Neural progenitor cell (in vitro differentiated cells): ENCODE results near the gene HELZ2.

ENCODE experiments used
- CTCF ChIP-seq: fragments of 200-600 bp; sonication (generic); IDR thresholded peaks from 2 replicates; pipeline ENCODE4 v1.5.1; 2017; ENCODE audit warnings: antibody characterized with exemption, mild to moderate bottlenecking
- EZH2 ChIP-seq: fragments of 200-600 bp; sonication (generic); IDR thresholded peaks from 2 replicates; pipeline ENCODE4 v1.6.1; 2017; ENCODE audit warnings: antibody characterized with exemption, mild to moderate bottlenecking, moderate library complexity

- TF ChIP-seq CTCF (no peak), EZH2 (no peak)
Measured at GRCh38 chr20:63536997-63537524, 37.0 kb downstream of the HELZ2 start, which contains the start of gene PTK6.
